Right kidney (tissue), 1 donor: Measurements from ENCODE around the gene CEL.

ENCODE experiments used
- DNase-seq: peaks from one replicate; pipeline ENCODE4 v3.0.0-alpha.2; 2016

The CEL gene

DNA sequence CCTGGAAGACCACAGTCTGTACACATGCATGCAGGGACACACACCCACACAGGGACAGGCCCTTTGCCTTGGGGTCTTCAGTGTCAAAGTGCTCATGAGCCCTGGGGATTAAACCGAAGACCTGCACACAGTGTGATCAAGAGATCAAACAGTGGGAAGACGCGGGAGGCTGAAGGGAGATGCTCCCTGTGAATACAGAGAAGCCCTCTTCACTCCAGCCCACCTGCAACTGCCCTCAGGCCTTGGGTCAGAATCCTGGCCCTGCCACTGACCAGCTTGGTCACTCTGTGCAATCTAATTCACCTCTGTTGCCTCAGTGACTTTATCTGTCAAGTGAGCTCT is 56.4 kb downstream of the CEL start:
- DNase-seq = no peak

GRCh38 chr9:133118568-133118967 is 56.8 kb downstream of the CEL start:
- no peak for DNase-seq

- DNase-seq = peak; percentile 25
Observed at GRCh38 chr9:133119103-133119845, 57.5 kb downstream of the CEL start.

- DNase-seq = peak; percentile 51
Observed at GRCh38 chr9:133119846-133120500, 58.2 kb downstream of the CEL start.

- peak; percentile 68 for DNase-seq
Observed at GRCh38 chr9:133120501-133121197, 58.9 kb downstream of the CEL start.
